DMS53 treated with DMSO at 0.1 percent for 48 hours (cell line): ENCODE data around the gene TM9SF1.
"Not testable (repeated sequence)": the region's sequence is repeated elsewhere in the genome, so short reads cannot be mapped to it uniquely, and the experiment has no call there.

ENCODE experiments used
- DNase-seq: peaks from one replicate; lab custom pipeline; 2025; ENCODE audit not compliant: unreplicated experiment; lab: John Stamatoyannopoulos, UW

The TM9SF1 gene

GRCh38 chr14:24226473-24226872, 31.2 kb upstream of the TM9SF1 start:
- DNase-seq: no peak

- DNase-seq: no peak
Observed at GRCh38 chr14:24224618-24225071, 29.4 kb upstream of the TM9SF1 start.

- not testable (repeated sequence) for DNase-seq
Observed at GRCh38 chr14:24222987-24223386, 27.7 kb upstream of the TM9SF1 start.

GRCh38 chr14:24219521-24219920, 24.3 kb upstream of the TM9SF1 start:
- DNase-seq: no peak

- DNase-seq: no peak
Observed at GRCh38 chr14:24219080-24219479, 23.8 kb upstream of the TM9SF1 start.

GRCh38 chr14:24216876-24217275, 21.6 kb upstream of the TM9SF1 start:
- DNase-seq: not testable (repeated sequence)

GRCh38 chr14:24216345-24216699, 21.1 kb upstream of the TM9SF1 start:
- no peak for DNase-seq

- peak; percentile 66 for DNase-seq
Observed at GRCh38 chr14:24215495-24216344, 20.5 kb upstream of the TM9SF1 start, which contains the start of gene MDP1. TSS of gene MDP1 (minus strand) at chr14:24216066. CDS start at chr14:24215955, 111 bp downstream.

- no peak for DNase-seq
Observed at GRCh38 chr14:24213866-24214662, 18.8 kb upstream of the TM9SF1 start.

GRCh38 chr14:24212924-24213865, 18.0 kb upstream of the TM9SF1 start, which contains the start of gene CHMP4A:
TSS of gene CHMP4A (minus strand) at chr14:24213488. CDS start at chr14:24213439, 49 bp downstream.
- DNase-seq: peak; percentile 68

GRCh38 chr14:24211311-24211710, 16.1 kb upstream of the TM9SF1 start:
- no peak for DNase-seq

GRCh38 chr14:24207625-24208024, 12.4 kb upstream of the TM9SF1 start:
- no peak for DNase-seq

GRCh38 chr14:24207104-24207551, 11.9 kb upstream of the TM9SF1 start:
- no peak for DNase-seq

- no peak for DNase-seq
Observed at GRCh38 chr14:24206260-24207103, 11.2 kb upstream of the TM9SF1 start.

GRCh38 chr14:24204163-24205146, 9.2 kb upstream of the TM9SF1 start:
- DNase-seq: no peak

GRCh38 chr14:24203249-24203886, 8.1 kb upstream of the TM9SF1 start:
- not testable (repeated sequence) for DNase-seq

GRCh38 chr14:24202538-24202937, 7.3 kb upstream of the TM9SF1 start:
- DNase-seq: not testable (repeated sequence)
